Suprapubic skin (tissue), 4 donors: ENCODE data around the gene COG4. TPM values are rescaled to one million over a fixed set of nuclear protein-coding genes. Genes with fewer than 3 reads are reported as not detected.

Experiments used
- DNase-seq, 2 donors: peaks; one replicate each; pipeline ENCODE4 v3.0.0-alpha.2; 2019; ENCODE audit warnings: low spot score in 2 of 2
- H3K27ac ChIP-seq: fragments of 200-600 bp; sonication (generic); one replicate; pipeline ENCODE4 v1.5.1; 2019
- H3K27me3 ChIP-seq: fragments of 200-600 bp; sonication (generic); one replicate; pipeline ENCODE4 v1.5.1; 2019
- H3K36me3 ChIP-seq: fragments of 200-600 bp; sonication (generic); one replicate; pipeline ENCODE4 v1.5.1; 2019
- H3K4me1 ChIP-seq: fragments of 200-600 bp; sonication (generic); one replicate; pipeline ENCODE4 v1.5.1; 2019
- H3K4me3 ChIP-seq: fragments of 200-600 bp; sonication (generic); one replicate; pipeline ENCODE4 v1.5.1; 2019; ENCODE audit warnings: mild to moderate bottlenecking
- H3K9me3 ChIP-seq: fragments of 200-600 bp; sonication (generic); one replicate; pipeline ENCODE4 v1.5.1; 2019
- CTCF ChIP-seq, 2 donors: fragments of 200-600 bp in 1 of 2; fragments of 450-650 bp in 1 of 2; sonication (generic) in 1 of 2; IDR thresholded peaks; one replicate each; pipeline ENCODE4 v1.5.1; 2016 to 2019; ENCODE audit warnings: antibody characterized with exemption in 2 of 2, mild to moderate bottlenecking in 1 of 2, moderate library complexity in 1 of 2
- EP300 ChIP-seq: sonication (generic); formaldehyde crosslinking; IDR thresholded peaks from one replicate; pipeline ENCODE4 v1.6.1; 2017; ENCODE audit warnings: antibody characterized with exemption
- POLR2A ChIP-seq, 2 donors: fragments of 450-650 bp; IDR thresholded peaks; one replicate each; pipeline ENCODE4 v1.6.1; 2017; ENCODE audit warnings: antibody characterized with exemption in 2 of 2, mild to moderate bottlenecking in 2 of 2, moderate library complexity in 2 of 2
- POLR2AphosphoS5 ChIP-seq, 3 donors: sonication (generic); formaldehyde crosslinking; IDR thresholded peaks; one replicate each; pipeline ENCODE4 v1.6.1; 2017; ENCODE audit warnings: antibody characterized with exemption in 3 of 3
- WGBS: methylation state at CpG from one replicate; pipeline ENCODE4 v1.1.5; 2018; 5-methylcytosine and 5-hydroxymethylcytosine counted together
- total RNA-seq, 4 donors: library from RNA; depleted of rRNA; stranded (reverse); fragments of >200 nt; gene quantifications; one replicate each; pipeline ENCODE4 v1.1.0, GENCODE V29; 2016

The COG4 gene
- total RNA-seq, 4 donors from 2014 or later, result 35.0 to 59.9 (median 48.2) TPM

GRCh38 chr16:70433458-70434103 lies 89.8 kb downstream of the COG4 start:
- no peaks in the 10 kb centered on the region for H3K9me3 ChIP-seq
- TF ChIP-seq CTCF (IDR thresholded peaks at IDR 0.05) (no peak), POLR2A (IDR thresholded peaks at IDR 0.05) (no peak), EP300 (no peak), POLR2AphosphoS5 (IDR thresholded peaks at IDR 0.05) (peak in 1 of 3 donors; percentile 16)
- 31% methylated on average over 4 of the region's 5 CpGs for WGBS
- no peak overlapping the region for H3K27ac ChIP-seq
- no peak overlapping the region for H3K4me3 ChIP-seq
- peaks cover 88% of the 10 kb centered on the region for H3K4me1 ChIP-seq
- H3K27me3 ChIP-seq, result no peaks in the 10 kb centered on the region
- peaks cover 3% of the 10 kb centered on the region for H3K36me3 ChIP-seq
- peak in 1 of 2 donors; percentile 74 for DNase-seq

- Histone ChIP-seq H3K9me3 (no peaks in the 10 kb centered on the region), H3K27ac (peak overlapping the region; percentile 1), H3K4me3 (no peak overlapping the region), H3K27me3 (no peaks in the 10 kb centered on the region), H3K36me3 (peaks cover 3% of the 10 kb centered on the region), H3K4me1 (peaks cover 88% of the 10 kb centered on the region)
- WGBS, result 56% methylated on average over 9 of the region's 12 CpGs
- DNase-seq, result no peak
- TF ChIP-seq EP300, result no peak
- no peak for TF ChIP-seq CTCF (IDR thresholded peaks at IDR 0.05)
- TF ChIP-seq POLR2A (IDR thresholded peaks at IDR 0.05), result no peak
- no peak for TF ChIP-seq POLR2AphosphoS5 (IDR thresholded peaks at IDR 0.05)
These were observed 90.5 kb downstream of the COG4 start for GRCh38 chr16:70432723-70433457.

- no peak overlapping the region for H3K4me3 ChIP-seq
- peaks cover 3% of the 10 kb centered on the region for H3K36me3 ChIP-seq
- H3K9me3 ChIP-seq, result no peaks in the 10 kb centered on the region
- peak overlapping the region; percentile 1 for H3K27ac ChIP-seq
- H3K4me1 ChIP-seq, result peaks cover 88% of the 10 kb centered on the region
- TF ChIP-seq EP300, result no peak
- no peak for TF ChIP-seq POLR2A (IDR thresholded peaks at IDR 0.05)
- no peak for TF ChIP-seq CTCF (IDR thresholded peaks at IDR 0.05)
- no peak for TF ChIP-seq POLR2AphosphoS5 (IDR thresholded peaks at IDR 0.05)
- no peaks in the 10 kb centered on the region for H3K27me3 ChIP-seq
- WGBS, result 50% methylated on average over 3 of the region's 3 CpGs
- DNase-seq, result no peak
These were observed 91.0 kb downstream of the COG4 start for GRCh38 chr16:70432356-70432722.

- no peak for DNase-seq
- Histone ChIP-seq H3K27me3 (no peaks in the 10 kb centered on the region), H3K4me1 (peaks cover 75% of the 10 kb centered on the region), H3K27ac (peak overlapping the region; percentile 27), H3K4me3 (no peak overlapping the region), H3K9me3 (no peaks in the 10 kb centered on the region), H3K36me3 (peaks cover 3% of the 10 kb centered on the region)
- TF ChIP-seq EP300, result no peak
- no peak for TF ChIP-seq POLR2AphosphoS5 (IDR thresholded peaks at IDR 0.05)
- no peak for TF ChIP-seq POLR2A (IDR thresholded peaks at IDR 0.05)
- TF ChIP-seq CTCF (IDR thresholded peaks at IDR 0.05), result no peak
- WGBS, result 60% methylated on average over 11 of the region's 11 CpGs
These were observed 92.5 kb downstream of the COG4 start for GRCh38 chr16:70430667-70431536.

Other genes starting within 250 kb of the COG4 start
- 10 to 100 TPM; 35.4 to 56.2 (median 38.6) TPM for gene AARS1, start 234.0 kb downstream of the COG4 start, total RNA-seq
- gene DDX19B, start 224.4 kb downstream of the COG4 start, total RNA-seq, result 10 to 100 TPM; 31.9 to 58.6 (median 43.6) TPM
- gene DDX19A, start 176.7 kb downstream of the COG4 start, total RNA-seq, result 10 to 100 TPM; 37.1 to 55.9 (median 42.5) TPM
- gene ST3GAL2, start 84.5 kb downstream of the COG4 start, total RNA-seq, result 10 to 100 TPM in 3 of 4 donors, 1 to 10 TPM in 1; 7.1 to 16.5 (median 11.1) TPM
- gene FCSK, start 69.0 kb downstream of the COG4 start, total RNA-seq, result 10 to 100 TPM; 15.7 to 44.7 (median 23.2) TPM
- gene SF3B3, start 262 bp upstream of the COG4 start, total RNA-seq, result 100 to 1,000 TPM; 122 to 280 (median 174) TPM
- 100 to 1,000 TPM in 1 of 4 donors, 10 to 100 TPM in 3; 64.2 to 187 (median 92.5) TPM for gene IL34, start 123.0 kb upstream of the COG4 start, total RNA-seq
- 10 to 100 TPM; 30.1 to 58.7 (median 42.6) TPM for gene MTSS2, start 162.5 kb upstream of the COG4 start, total RNA-seq